Femur (tissue), 1 donor: ENCODE data around the gene HHIPL1.

Experiments
- DNase-seq: peaks from one replicate; pipeline ENCODE4 v3.0.0-alpha.2; 2017

The HHIPL1 gene

GRCh38 chr14:99612071-99612737, 32.7 kb upstream of the HHIPL1 start:
- no peak for DNase-seq

DNA sequence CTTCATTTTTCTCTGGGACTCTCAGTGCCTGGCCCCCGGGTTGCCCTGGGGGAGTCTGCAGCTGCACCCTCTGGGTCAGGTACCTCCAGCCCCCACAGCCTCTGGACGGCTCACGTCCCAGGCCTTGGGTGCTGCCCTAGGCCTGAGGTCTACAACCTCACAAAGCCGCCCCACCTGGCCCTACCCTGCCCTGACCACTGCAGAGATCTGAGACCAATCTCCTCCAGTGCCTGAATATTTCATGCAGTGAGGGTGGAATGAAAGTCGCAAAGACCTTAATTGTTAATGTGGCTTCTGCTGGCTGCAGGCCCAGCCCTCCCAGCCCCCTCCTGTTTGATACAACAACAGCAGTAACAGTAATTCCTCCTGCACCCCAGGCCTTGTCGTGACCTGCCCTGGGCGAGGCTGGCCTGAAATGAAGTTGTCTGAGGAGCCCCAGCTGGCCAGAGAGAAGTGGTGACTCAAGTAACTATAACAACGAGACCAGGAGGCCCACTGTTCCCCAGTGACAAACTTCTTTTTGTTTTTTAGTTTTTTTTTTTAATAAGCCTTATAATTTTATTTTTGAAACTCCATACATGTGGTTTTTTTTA, 32.1 kb upstream of the HHIPL1 start:
- DNase-seq, result no peak

DNA sequence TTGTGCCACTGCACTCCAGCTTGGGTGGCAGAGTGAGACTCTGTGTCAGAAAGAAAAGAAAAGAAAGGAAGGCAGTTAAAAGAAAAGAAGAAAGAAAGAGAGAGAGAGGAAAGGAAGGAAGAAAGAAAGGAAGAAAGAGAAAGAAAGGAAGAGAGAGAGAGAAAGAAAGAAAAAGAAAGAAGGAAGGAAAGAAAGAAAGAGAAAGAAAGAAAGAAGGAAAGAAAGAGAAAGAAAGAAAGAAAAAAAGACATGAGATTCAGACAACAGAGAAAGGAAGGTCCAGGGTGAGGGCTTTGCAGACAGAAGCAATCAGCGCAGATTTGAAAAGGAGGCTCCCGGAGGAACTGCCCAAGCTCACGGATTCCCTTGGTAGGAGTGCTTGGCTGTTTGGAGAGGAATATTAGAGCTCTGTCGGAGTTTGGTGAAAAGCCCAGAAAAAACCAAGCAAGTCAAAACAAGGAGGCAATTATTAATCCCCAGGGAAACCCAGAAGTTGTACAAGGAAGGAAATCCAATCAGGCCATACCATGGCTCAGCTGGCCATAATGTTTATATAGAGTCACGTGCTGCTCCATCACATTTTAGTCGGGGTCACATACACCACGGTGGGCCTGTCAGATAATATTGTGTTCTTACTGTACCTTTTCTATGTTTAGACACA, 29.3 kb upstream of the HHIPL1 start:
- DNase-seq, result no peak

DNA sequence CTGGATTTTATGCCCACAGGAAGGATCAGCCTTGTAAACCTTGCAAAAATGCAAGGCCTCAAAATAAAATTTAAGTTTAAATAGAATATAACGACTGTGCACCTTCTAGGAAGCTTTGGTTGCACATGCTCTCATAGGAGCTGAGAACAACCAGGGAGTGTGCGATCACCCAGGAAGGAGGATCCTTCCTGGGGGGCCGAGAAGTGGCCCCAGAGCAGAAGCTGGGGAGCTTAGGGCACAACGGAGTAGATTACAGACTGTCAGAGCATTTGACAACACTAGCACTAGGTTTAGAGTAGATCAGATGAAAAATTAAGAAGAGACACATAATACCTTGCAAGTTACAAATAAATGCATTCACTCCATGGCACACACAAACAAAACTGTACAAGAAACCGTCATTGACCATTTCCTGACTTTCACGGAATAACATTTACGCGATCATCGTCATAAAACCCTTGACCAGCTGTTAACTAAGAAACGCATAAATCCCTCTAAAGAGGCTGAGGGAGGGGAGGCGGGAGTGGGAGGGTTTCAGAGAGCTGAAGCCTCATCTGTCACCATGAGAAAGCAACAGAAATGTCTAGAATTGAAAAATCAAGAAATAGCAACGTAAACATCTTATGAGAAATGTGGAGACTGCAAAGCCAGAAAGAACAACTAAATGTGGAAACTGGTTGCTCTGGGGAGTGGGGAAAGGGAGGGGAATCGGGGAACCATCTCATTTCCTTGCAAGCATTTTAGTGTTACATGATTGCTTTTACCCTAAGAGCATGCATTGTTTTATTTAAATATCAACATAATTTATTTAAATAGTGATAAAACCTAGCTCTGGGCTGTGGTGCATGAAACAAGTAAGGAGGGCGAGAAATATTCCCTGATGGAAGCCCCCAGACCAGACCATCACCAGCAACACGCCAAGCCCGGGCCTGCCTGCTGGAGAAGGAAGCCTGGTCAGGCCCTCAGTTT, 27.8 kb upstream of the HHIPL1 start:
- DNase-seq, result no peak

GRCh38 chr14:99619835-99620834, 24.8 kb upstream of the HHIPL1 start:
- peak; percentile 73 for DNase-seq

DNA sequence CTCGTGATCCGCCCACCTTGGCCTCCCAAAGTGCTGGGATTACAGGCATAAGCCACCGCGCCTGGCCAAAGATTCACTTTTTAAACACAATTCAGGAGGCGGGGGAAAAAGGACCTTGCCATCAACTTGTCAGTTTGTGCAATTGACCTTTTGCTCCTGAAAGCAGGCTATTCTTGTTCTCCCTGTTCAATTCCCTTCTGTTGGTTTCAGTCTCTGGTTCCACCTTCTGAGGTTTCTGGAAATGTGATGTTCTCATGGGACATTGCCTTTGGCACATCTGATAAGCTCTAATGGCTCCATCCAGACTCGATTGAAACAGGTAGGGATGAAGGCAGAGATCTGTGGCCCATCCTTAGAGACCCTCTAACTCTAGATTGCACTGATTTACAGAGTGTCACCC, 23.0 kb upstream of the HHIPL1 start:
- DNase-seq, result no peak

- no peak for DNase-seq
Observed at GRCh38 chr14:99624024-99624423, 20.9 kb upstream of the HHIPL1 start.

DNA sequence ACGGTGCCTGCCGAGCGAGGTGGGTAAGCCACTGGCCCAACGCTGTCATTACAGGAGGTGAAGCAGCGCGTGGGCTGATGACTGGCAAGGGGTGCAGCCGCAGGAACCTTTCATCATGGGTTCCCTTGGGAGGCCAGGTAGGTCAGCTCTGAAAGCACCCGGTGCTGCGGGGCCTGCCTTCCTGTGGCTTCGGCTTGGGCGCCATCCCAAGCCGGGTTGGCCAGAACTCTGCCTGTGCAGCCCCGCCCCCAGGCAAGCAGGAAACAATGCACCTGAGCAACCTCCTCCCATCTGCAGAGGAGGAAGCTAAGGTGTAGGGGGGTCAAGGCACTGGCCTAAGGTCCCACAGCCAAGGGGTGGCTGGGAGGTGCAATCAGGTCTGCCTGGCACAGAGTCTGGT, 20.0 kb upstream of the HHIPL1 start:
- no peak for DNase-seq

DNA sequence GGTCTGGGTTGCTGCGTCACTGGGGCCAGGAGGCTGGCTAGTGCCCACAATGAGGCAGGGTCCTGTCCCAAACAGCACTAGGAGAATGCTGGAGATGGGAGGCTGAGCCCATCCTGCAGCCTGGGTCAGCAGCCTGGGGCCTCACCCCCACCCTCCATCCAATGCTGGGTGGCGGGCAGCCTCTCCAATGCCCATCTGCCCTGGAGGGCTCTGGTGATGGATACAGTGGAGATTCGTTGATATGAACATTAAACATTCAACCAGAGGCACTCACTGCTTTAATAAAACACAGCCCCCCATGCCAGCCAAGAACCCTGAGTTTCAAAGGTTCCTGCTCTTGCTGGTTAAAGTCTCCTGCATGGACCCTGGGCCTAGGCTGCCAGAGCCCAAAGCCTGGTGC, 19.5 kb upstream of the HHIPL1 start:
- no peak for DNase-seq

- no peak for DNase-seq
Observed at GRCh38 chr14:99626041-99626648, 18.8 kb upstream of the HHIPL1 start.

GRCh38 chr14:99627100-99627499, 17.8 kb upstream of the HHIPL1 start:
- DNase-seq, result no peak

- no peak for DNase-seq
Observed at GRCh38 chr14:99627510-99628381, 17.2 kb upstream of the HHIPL1 start.

- peak; percentile 78 for DNase-seq
Observed at GRCh38 chr14:99628887-99629618, 15.9 kb upstream of the HHIPL1 start.

GRCh38 chr14:99630202-99630601, 14.7 kb upstream of the HHIPL1 start:
- DNase-seq, result no peak

- DNase-seq, result no peak
Observed at GRCh38 chr14:99632410-99633035, 12.4 kb upstream of the HHIPL1 start.

DNA sequence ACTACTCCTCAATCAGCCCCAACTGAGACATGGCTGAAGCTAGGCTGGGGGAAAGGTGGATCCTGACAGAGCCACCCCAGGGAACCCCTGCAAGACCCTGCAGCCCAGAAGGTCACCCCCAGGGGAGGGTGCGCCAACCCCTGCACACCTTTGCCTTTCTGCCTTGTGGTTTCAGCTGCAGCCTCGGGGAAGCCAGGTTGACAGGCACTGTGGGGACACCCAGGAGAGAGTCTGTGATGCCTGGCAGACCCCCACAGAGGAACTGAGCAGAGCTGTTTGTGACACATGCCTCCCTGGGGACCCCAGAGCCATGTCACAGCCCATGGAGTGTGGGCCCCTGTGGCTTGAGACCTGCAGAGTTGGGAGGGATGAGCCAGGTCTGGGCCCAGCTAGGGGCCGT, 11.8 kb upstream of the HHIPL1 start:
- DNase-seq, result no peak

GRCh38 chr14:99633918-99634317, 11.0 kb upstream of the HHIPL1 start:
- no peak for DNase-seq

GRCh38 chr14:99634443-99634842, 10.5 kb upstream of the HHIPL1 start:
- no peak for DNase-seq

GRCh38 chr14:99635116-99635515, 9.8 kb upstream of the HHIPL1 start:
- no peak for DNase-seq
